H1 (cell line): Measurements from ENCODE around the gene SRSF12.

Source experiments
- BRCA1 ChIP-seq: IDR thresholded peaks from 2 replicates; pipeline ENCODE4 v1.6.1; 2012; ENCODE audit warnings: low read depth, low read length, improper control_type of control experiment
- EP300 ChIP-seq, 2 experiments: IDR thresholded peaks; 1 replicate in 1 of 2; 2 replicates in 1 of 2; pipeline ENCODE4 v1.6.1; 2011 to 2012; ENCODE audit warnings: low read depth in 2 of 2, low read length in 2 of 2, mild to moderate bottlenecking in 2 of 2, borderline replicate concordance in 1 of 2, inconsistent platforms in 1 of 2, moderate library complexity in 1 of 2
- EZH2 ChIP-seq: fragments of 200-600 bp; sonication (generic); IDR thresholded peaks from 2 replicates; pipeline ENCODE4 v1.7.1; 2012; ENCODE audit warnings: low read depth, mild to moderate bottlenecking, moderate library complexity, low read length, inconsistent platforms; ENCODE audit not compliant: severe bottlenecking
- KDM1A ChIP-seq: fragments of 200-600, 300-600 bp; sonication (generic); IDR thresholded peaks from 2 replicates; pipeline ENCODE4 v1.7.1; 2016; ENCODE audit warnings: mild to moderate bottlenecking, low read length, borderline replicate concordance
- MAFK ChIP-seq: IDR thresholded peaks from 2 replicates; pipeline ENCODE4 v1.6.1; 2012; ENCODE audit warnings: low read depth, mild to moderate bottlenecking, improper control_type of control experiment, low read length
- PHF8 ChIP-seq: fragments of 200-600 bp; sonication (generic); conservative IDR thresholded peaks from 2 replicates; pipeline ENCODE4 v1.7.1; 2012; ENCODE audit warnings: low read depth, mild to moderate bottlenecking, inconsistent platforms, low read length, moderate library complexity
- POLR2A ChIP-seq, 2 experiments: IDR thresholded peaks; 1 replicate in 1 of 2; 2 replicates in 1 of 2; pipeline ENCODE4 v1.6.1; 2011; ENCODE audit warnings: low read depth in 2 of 2, low read length in 2 of 2, mild to moderate bottlenecking in 2 of 2; ENCODE audit errors: control extremely low read depth in 1 of 2
- POLR2AphosphoS5 ChIP-seq: IDR thresholded peaks from 2 replicates; pipeline ENCODE4 v1.6.1; 2011; ENCODE audit warnings: low read depth, low read length
- SIX5 ChIP-seq: IDR thresholded peaks from 2 replicates; pipeline ENCODE4 v1.6.1; 2011; ENCODE audit warnings: mild to moderate bottlenecking, low read depth, low read length
- SUZ12 ChIP-seq: fragments of 200-600 bp; sonication (generic); IDR thresholded peaks from 2 replicates; pipeline ENCODE4 v1.6.1; 2012; ENCODE audit warnings: mild to moderate bottlenecking, inconsistent platforms, low read length, moderate library complexity, mixed read lengths
- USF2 ChIP-seq: IDR thresholded peaks from 2 replicates; pipeline ENCODE4 v1.6.1; 2011; ENCODE audit warnings: low read length, improper control_type of control experiment
- ZNF274 ChIP-seq: IDR thresholded peaks from 2 replicates; pipeline ENCODE4 v1.7.0; 2012; ENCODE audit warnings: low read length, borderline replicate concordance; ENCODE audit errors: extremely low read depth
- TF ChIP-seq, protein P1 (sequence below), 3 experiments: IDR thresholded peaks; 1 replicate in 2 of 3; 2 replicates in 1 of 3; pipeline versions ENCODE4 v1.5.1 to v1.6.1; 2011; ENCODE audit warnings: low read length in 3 of 3, mild to moderate bottlenecking in 3 of 3, inconsistent platforms in 2 of 3, low read depth in 1 of 3, moderate library complexity in 1 of 3; ENCODE audit not compliant: insufficient read depth in 1 of 3; ENCODE audit errors: control extremely low read depth in 1 of 3
- TF ChIP-seq, protein P2 (sequence below): IDR thresholded peaks from 2 replicates; pipeline ENCODE4 v1.6.1; 2012; ENCODE audit warnings: inconsistent platforms

GRCh38 chr6:89098461-89098860 lies 19.4 kb downstream of the SRSF12 start:
- TF ChIP-seq, protein P1, sequence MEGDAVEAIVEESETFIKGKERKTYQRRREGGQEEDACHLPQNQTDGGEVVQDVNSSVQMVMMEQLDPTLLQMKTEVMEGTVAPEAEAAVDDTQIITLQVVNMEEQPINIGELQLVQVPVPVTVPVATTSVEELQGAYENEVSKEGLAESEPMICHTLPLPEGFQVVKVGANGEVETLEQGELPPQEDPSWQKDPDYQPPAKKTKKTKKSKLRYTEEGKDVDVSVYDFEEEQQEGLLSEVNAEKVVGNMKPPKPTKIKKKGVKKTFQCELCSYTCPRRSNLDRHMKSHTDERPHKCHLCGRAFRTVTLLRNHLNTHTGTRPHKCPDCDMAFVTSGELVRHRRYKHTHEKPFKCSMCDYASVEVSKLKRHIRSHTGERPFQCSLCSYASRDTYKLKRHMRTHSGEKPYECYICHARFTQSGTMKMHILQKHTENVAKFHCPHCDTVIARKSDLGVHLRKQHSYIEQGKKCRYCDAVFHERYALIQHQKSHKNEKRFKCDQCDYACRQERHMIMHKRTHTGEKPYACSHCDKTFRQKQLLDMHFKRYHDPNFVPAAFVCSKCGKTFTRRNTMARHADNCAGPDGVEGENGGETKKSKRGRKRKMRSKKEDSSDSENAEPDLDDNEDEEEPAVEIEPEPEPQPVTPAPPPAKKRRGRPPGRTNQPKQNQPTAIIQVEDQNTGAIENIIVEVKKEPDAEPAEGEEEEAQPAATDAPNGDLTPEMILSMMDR (IDR thresholded peaks at IDR 0.05; ENCODE audit: control extremely low read depth in 1 of 3, insufficient read depth in 1 of 3, low read depth in 1 of 3, low read length in 3 of 3) = no peak
- TF ChIP-seq BRCA1 (no peak), USF2 (no peak), EZH2 (no peak), POLR2A (IDR thresholded peaks at IDR 0.05; ENCODE audit: control extremely low read depth in 1 of 2, low read depth in 2 of 2, low read length in 2 of 2) (no peak), SIX5 (no peak), MAFK (no peak), PHF8 (no peak), POLR2AphosphoS5 (no peak), SUZ12 (no peak), EP300 (IDR thresholded peaks at IDR 0.05; ENCODE audit: borderline replicate concordance in 1 of 2, low read depth in 2 of 2, low read length in 2 of 2) (no peak), ZNF274 (no peak), KDM1A (no peak)
- TF ChIP-seq, protein P2, sequence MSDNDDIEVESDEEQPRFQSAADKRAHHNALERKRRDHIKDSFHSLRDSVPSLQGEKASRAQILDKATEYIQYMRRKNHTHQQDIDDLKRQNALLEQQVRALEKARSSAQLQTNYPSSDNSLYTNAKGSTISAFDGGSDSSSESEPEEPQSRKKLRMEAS = no peak
